Progenitor cell of endocrine pancreas (in vitro differentiated cells): ENCODE data around the gene IFT81. TPM values are rescaled to one million over a fixed set of nuclear protein-coding genes. Genes with fewer than 3 reads are reported as not detected.
A peak's percentile ranks its signal among the peaks of the same experiment; 100 is the strongest.

Experiments used
- DNase-seq: peaks from one replicate; pipeline ENCODE4 v3.0.0; 2021; ENCODE audit warnings: low spot score; ENCODE audit not compliant: unreplicated experiment
- H3K27ac Mint-ChIP-seq: 2 replicates; pipeline ENCODE4 v1.8.0; 2021; ENCODE audit warnings: mild to moderate bottlenecking, moderate library complexity, mixed read lengths
- H3K27me3 Mint-ChIP-seq: 2 replicates; pipeline ENCODE4 v1.8.0; 2021; ENCODE audit warnings: mixed read lengths
- H3K36me3 Mint-ChIP-seq: 2 replicates; pipeline ENCODE4 v1.8.0; 2022; ENCODE audit warnings: mixed read lengths; ENCODE audit not compliant: insufficient read depth
- H3K4me1 Mint-ChIP-seq: 2 replicates; pipeline ENCODE4 v1.8.0; 2021; ENCODE audit warnings: low read depth, mixed read lengths
- H3K4me3 Mint-ChIP-seq: 2 replicates; pipeline ENCODE4 v1.8.0; 2021; ENCODE audit warnings: low read depth, mild to moderate bottlenecking, moderate library complexity, mixed read lengths
- H3K9me3 Mint-ChIP-seq: 2 replicates; pipeline ENCODE4 v1.8.0; 2021; ENCODE audit warnings: low read depth, mixed read lengths
- CTCF ChIP-seq: fragments of 200-600 bp; sonication (generic); IDR thresholded peaks from one replicate; pipeline ENCODE4 v1.5.0; 2021; ENCODE audit warnings: antibody characterized with exemption, mild to moderate bottlenecking; ENCODE audit not compliant: unreplicated experiment
- total RNA-seq: library from RNA; stranded (reverse); gene quantifications from 2 replicates; pipeline ENCODE4 v1.2.1, GENCODE V29; 2021

IFT81 gene
- total RNA-seq, 1 donor from 2014 or later: 48.7 TPM

- Mint-ChIP-seq H3K4me3 (peak overlapping the region; percentile 50), H3K9me3 (no peaks in the 10 kb centered on the region), H3K27me3 (peaks cover 9% of the 10 kb centered on the region), H3K36me3 (peaks cover 10% of the 10 kb centered on the region), H3K4me1 (peaks cover 14% of the 10 kb centered on the region), H3K27ac (peak overlapping the region; percentile 10)
- no peak for TF ChIP-seq CTCF
- no peak for DNase-seq
Observed at GRCh38 chr12:110126557-110126956, 2.4 kb downstream of the IFT81 start.

- no peak for DNase-seq
- H3K27me3 Mint-ChIP-seq: no peaks in the 10 kb centered on the region
- no peaks in the 10 kb centered on the region for H3K9me3 Mint-ChIP-seq
- H3K4me3 Mint-ChIP-seq: no peak overlapping the region
- no peak overlapping the region for H3K27ac Mint-ChIP-seq
- no peaks in the 10 kb centered on the region for H3K4me1 Mint-ChIP-seq
- peaks cover 19% of the 10 kb centered on the region for H3K36me3 Mint-ChIP-seq
- no peak for TF ChIP-seq CTCF
Observed at GRCh38 chr12:110134691-110135411, 10.7 kb downstream of the IFT81 start.

GRCh38 chr12:110135806-110136205 is 11.6 kb downstream of the IFT81 start:
- Mint-ChIP-seq H3K27ac (no peak overlapping the region), H3K4me1 (no peaks in the 10 kb centered on the region), H3K4me3 (no peak overlapping the region), H3K9me3 (no peaks in the 10 kb centered on the region), H3K36me3 (peaks cover 22% of the 10 kb centered on the region), H3K27me3 (no peaks in the 10 kb centered on the region)
- TF ChIP-seq CTCF: no peak
- no peak for DNase-seq

GRCh38 chr12:110137786-110138185 is 13.6 kb downstream of the IFT81 start:
- Mint-ChIP-seq H3K36me3 (peaks cover 16% of the 10 kb centered on the region), H3K27me3 (no peaks in the 10 kb centered on the region), H3K27ac (peak overlapping the region; percentile 24), H3K4me3 (no peak overlapping the region), H3K4me1 (no peaks in the 10 kb centered on the region), H3K9me3 (no peaks in the 10 kb centered on the region)
- no peak for TF ChIP-seq CTCF
- no peak for DNase-seq

GRCh38 chr12:110141389-110141788 is 17.2 kb downstream of the IFT81 start:
- no peaks in the 10 kb centered on the region for H3K4me1 Mint-ChIP-seq
- H3K27me3 Mint-ChIP-seq: no peaks in the 10 kb centered on the region
- no peaks in the 10 kb centered on the region for H3K9me3 Mint-ChIP-seq
- H3K36me3 Mint-ChIP-seq: peaks cover 6% of the 10 kb centered on the region
- DNase-seq: no peak
- no peak for TF ChIP-seq CTCF
- no peak overlapping the region for H3K27ac Mint-ChIP-seq
- no peak overlapping the region for H3K4me3 Mint-ChIP-seq
